ENCODE results near the gene ATP1B1.

The ATP1B1 gene

DNA sequence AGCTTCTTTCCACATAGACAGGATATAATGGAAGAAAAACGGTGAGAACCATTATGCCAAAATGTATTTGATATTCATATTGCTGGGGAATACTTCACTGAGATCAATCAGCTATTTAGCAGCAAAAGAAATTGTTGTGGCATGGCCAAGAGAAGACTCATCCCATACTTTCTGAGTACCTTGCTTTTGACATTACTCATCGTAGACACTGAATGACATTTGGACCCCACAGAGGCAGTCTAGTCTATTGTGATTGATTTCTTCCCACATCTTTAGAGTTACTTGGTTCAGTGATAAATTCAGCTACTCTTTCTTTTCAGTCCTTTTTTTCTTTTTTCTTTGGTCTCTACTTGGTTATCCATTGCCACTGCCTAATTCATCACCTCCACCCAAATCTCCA is 22.1 kb downstream of the ATP1B1 start:
- CTCF ChIA-PET, result no interaction called here
- Histone ChIP-seq H3K9me3 (ENCODE audit: control insufficient read depth, insufficient read depth, low read depth, low read length) (no peaks in the 10 kb centered on the region), H3K36me3 (ENCODE audit: control insufficient read depth in 2 of 2, insufficient read depth in 1 of 2, low read length in 2 of 2) (peaks cover 37 to 84% of the 10 kb centered on the region in 2 experiments), H3K27ac (ENCODE audit: extremely low read depth, low read depth, low read length) (no peak overlapping the region), H3K4me3 (ENCODE audit: low read depth, low read length) (no peak overlapping the region), H3K4me1 (ENCODE audit: control insufficient read depth, insufficient read depth, low read length) (no peaks in the 10 kb centered on the region)
- POLR2A ChIA-PET, result no interaction called here
- no peak for TF ChIP-seq GLI4 (tag by site-specific recombination; IDR thresholded peaks at IDR 0.05)
- TF ChIP-seq ZNF843 (tag by site-specific recombination; IDR thresholded peaks at IDR 0.05), result no peak
- TF ChIP-seq ZNF664 (tag by site-specific recombination; IDR thresholded peaks at IDR 0.05), result no peak
- TF ChIP-seq ZNF426 (tag by site-specific recombination; IDR thresholded peaks at IDR 0.05), result no peak

GRCh38 chr1:169129109-169129784 is 22.8 kb downstream of the ATP1B1 start:
- TF ChIP-seq, protein P1, sequence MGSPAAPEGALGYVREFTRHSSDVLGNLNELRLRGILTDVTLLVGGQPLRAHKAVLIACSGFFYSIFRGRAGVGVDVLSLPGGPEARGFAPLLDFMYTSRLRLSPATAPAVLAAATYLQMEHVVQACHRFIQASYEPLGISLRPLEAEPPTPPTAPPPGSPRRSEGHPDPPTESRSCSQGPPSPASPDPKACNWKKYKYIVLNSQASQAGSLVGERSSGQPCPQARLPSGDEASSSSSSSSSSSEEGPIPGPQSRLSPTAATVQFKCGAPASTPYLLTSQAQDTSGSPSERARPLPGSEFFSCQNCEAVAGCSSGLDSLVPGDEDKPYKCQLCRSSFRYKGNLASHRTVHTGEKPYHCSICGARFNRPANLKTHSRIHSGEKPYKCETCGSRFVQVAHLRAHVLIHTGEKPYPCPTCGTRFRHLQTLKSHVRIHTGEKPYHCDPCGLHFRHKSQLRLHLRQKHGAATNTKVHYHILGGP (tag by site-specific recombination; IDR thresholded peaks at IDR 0.05), result no peak
- no peak for TF ChIP-seq ZNF404 (tag by site-specific recombination; IDR thresholded peaks at IDR 0.05)
- TF ChIP-seq ZNF202 (tag by site-specific recombination; IDR thresholded peaks at IDR 0.05; ENCODE audit: borderline replicate concordance), result no peak
- TF ChIP-seq ZNF624 (tag by site-specific recombination; IDR thresholded peaks at IDR 0.05), result no peak
- no peak for TF ChIP-seq ZNF2 (tag by site-specific recombination; IDR thresholded peaks at IDR 0.05)
- TF ChIP-seq ZNF777 (tag by site-specific recombination; IDR thresholded peaks at IDR 0.05; ENCODE audit: borderline replicate concordance), result no peak
- no peak for TF ChIP-seq PRDM4 (tag by site-specific recombination; IDR thresholded peaks at IDR 0.05)
- TF ChIP-seq TCF7L2 (IDR thresholded peaks at IDR 0.05; ENCODE audit: borderline replicate concordance, low read depth, low read length), result no peak
- TF ChIP-seq ZBTB21 (tag by site-specific recombination; IDR thresholded peaks at IDR 0.05), result no peak
- TF ChIP-seq ZNF114 (tag by site-specific recombination; IDR thresholded peaks at IDR 0.05), result no peak
- TF ChIP-seq ZEB2 (tag by site-specific recombination; IDR thresholded peaks at IDR 0.05), result no peak
- TF ChIP-seq ZNF843 (tag by site-specific recombination; IDR thresholded peaks at IDR 0.05), result no peak
- TF ChIP-seq ZFP69B (tag by site-specific recombination; IDR thresholded peaks at IDR 0.05), result no peak
- TF ChIP-seq ZNF585B (tag by site-specific recombination; IDR thresholded peaks at IDR 0.05), result no peak
- POLR2A ChIA-PET, result no interaction called here

DNA sequence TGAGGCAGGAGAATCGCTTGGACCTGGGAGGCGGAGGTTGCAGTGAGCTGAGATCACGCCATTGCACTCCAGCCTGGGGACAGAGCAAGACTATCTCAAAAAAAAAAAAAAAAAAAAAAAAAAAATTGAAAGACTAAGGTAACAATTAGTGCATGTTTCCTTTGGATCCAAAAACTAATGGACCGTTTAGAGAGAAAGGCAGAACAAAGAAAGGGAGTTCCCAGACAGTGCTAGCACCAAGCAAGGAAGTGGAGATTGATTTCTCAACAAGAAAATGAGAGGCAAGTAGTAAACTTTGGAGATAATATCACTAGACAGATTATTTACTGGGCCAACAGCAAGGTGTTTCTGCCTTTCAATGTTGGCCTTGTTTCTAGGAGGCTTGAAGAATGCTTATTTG is 24.2 kb downstream of the ATP1B1 start:
- POLR2A ChIA-PET, result interaction anchor here (0.6 kb wide), 1 partner anchor 33 kb away, joined by 3 read pairs; no protein-coding TSS in a partner anchor
- Histone ChIP-seq H3K36me3 (ENCODE audit: control insufficient read depth in 2 of 2, insufficient read depth in 1 of 2, low read length in 2 of 2) (peaks cover 28 to 65% of the 10 kb centered on the region in 2 experiments), H3K4me3 (ENCODE audit: low read depth, low read length) (no peak overlapping the region), H3K4me1 (ENCODE audit: control insufficient read depth, insufficient read depth, low read length) (no peaks in the 10 kb centered on the region), H3K27ac (ENCODE audit: extremely low read depth, low read depth, low read length) (no peak overlapping the region), H3K9me3 (ENCODE audit: control insufficient read depth, insufficient read depth, low read depth, low read length) (no peaks in the 10 kb centered on the region)
- TF ChIP-seq ZNF280D (tag by site-specific recombination; IDR thresholded peaks at IDR 0.05), result no peak
- no peak for TF ChIP-seq ZNF423 (tag by site-specific recombination; IDR thresholded peaks at IDR 0.05)
- TF ChIP-seq, protein P2, sequence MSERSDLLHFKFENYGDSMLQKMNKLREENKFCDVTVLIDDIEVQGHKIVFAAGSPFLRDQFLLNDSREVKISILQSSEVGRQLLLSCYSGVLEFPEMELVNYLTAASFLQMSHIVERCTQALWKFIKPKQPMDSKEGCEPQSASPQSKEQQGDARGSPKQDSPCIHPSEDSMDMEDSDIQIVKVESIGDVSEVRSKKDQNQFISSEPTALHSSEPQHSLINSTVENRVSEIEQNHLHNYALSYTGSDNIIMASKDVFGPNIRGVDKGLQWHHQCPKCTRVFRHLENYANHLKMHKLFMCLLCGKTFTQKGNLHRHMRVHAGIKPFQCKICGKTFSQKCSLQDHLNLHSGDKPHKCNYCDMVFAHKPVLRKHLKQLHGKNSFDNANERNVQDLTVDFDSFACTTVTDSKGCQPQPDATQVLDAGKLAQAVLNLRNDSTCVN (tag by site-specific recombination; optimal IDR thresholded peaks at IDR 0.05), result no peak
- TF ChIP-seq ZNF677 (tag by site-specific recombination; IDR thresholded peaks at IDR 0.05), result no peak
- TF ChIP-seq ZFP41 (tag by site-specific recombination; IDR thresholded peaks at IDR 0.05; ENCODE audit: borderline replicate concordance), result no peak
- TF ChIP-seq ZNF433 (tag by site-specific recombination; IDR thresholded peaks at IDR 0.05; ENCODE audit: low read depth), result no peak
- TF ChIP-seq ZNF510 (tag by site-specific recombination; IDR thresholded peaks at IDR 0.05; ENCODE audit: insufficient replicate concordance), result no peak
- CTCF ChIA-PET, result no interaction called here

More at GRCh38 chr1:169129109-169129784, 22.8 kb downstream of the ATP1B1 start:
- CTCF ChIA-PET, result interaction anchor here (0.6 kb wide), 1 partner anchor 37 kb away, joined by 3 read pairs; no protein-coding TSS in a partner anchor
- Histone ChIP-seq H3K27ac (ENCODE audit: extremely low read depth, low read depth, low read length) (no peak overlapping the region), H3K36me3 (ENCODE audit: control insufficient read depth in 2 of 2, insufficient read depth in 1 of 2, low read length in 2 of 2) (peaks cover 37 to 80% of the 10 kb centered on the region in 2 experiments), H3K4me3 (ENCODE audit: low read depth, low read length) (no peak overlapping the region), H3K9me3 (ENCODE audit: control insufficient read depth, insufficient read depth, low read depth, low read length) (no peaks in the 10 kb centered on the region), H3K4me1 (ENCODE audit: control insufficient read depth, insufficient read depth, low read length) (no peaks in the 10 kb centered on the region)
